ENCODE data around the gene RPL27A.
"Not testable (repeated sequence)": the region's sequence is repeated elsewhere in the genome, so short reads cannot be mapped to it uniquely, and the experiment has no call there.

The RPL27A gene

GRCh38 chr11:8682303-8683114 lies at the start of gene RPL27A, which contains the start of gene TRIM66:
RPL27A (plus strand) TSS chr11:8682792; CDS start chr11:8682814, 22 bp downstream.
TRIM66 (minus strand) TSS chr11:8682665; CDS start chr11:8672274, 10,391 bp downstream.
- peak; percentile 98 for DNase-seq

- DNase-seq, result no peak
These were observed 48.1 kb upstream of the RPL27A start for GRCh38 chr11:8634498-8634897.

- DNase-seq, result no peak
These were observed 46.5 kb upstream of the RPL27A start for GRCh38 chr11:8636127-8636526.

DNA sequence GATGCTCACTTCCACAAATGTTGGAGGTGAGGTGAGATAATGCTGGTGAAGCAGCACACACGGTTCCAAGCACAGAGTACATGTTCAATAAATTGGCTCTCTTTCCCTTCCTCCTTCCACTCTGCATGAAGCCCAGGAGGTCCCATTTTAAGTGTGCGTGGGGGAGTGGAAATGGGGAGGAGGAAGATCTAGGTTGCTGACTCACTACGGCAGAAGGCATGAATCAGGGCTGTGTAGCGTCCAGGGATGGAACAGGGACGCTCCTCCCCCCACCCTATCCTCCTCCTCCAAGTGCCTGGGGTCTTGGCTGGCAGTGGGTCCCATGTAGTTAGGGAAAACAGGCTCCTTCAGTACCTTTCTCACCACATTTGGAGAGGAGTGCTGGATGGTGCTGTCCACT lies 44.3 kb upstream of the RPL27A start:
- DNase-seq, result no peak

DNA sequence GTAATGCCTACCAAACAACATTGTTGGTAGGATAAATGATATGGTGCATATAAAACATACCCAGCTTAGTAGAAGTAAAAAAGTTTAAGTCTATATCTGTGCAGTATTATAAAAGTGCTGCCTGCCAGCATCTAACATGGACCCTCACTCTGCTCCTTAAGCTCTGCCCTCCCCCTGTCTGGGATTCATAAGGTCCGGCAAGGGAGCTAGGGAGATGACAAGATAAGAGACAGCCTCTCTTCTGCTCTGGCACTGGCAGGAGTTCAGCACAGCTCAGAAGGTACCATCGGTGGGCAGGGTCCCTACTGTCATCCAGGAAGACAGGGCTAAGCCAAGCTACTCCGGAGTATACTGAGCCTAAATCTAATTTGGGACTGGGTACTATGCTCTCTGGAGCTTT lies 42.9 kb upstream of the RPL27A start:
- no peak for DNase-seq

DNA sequence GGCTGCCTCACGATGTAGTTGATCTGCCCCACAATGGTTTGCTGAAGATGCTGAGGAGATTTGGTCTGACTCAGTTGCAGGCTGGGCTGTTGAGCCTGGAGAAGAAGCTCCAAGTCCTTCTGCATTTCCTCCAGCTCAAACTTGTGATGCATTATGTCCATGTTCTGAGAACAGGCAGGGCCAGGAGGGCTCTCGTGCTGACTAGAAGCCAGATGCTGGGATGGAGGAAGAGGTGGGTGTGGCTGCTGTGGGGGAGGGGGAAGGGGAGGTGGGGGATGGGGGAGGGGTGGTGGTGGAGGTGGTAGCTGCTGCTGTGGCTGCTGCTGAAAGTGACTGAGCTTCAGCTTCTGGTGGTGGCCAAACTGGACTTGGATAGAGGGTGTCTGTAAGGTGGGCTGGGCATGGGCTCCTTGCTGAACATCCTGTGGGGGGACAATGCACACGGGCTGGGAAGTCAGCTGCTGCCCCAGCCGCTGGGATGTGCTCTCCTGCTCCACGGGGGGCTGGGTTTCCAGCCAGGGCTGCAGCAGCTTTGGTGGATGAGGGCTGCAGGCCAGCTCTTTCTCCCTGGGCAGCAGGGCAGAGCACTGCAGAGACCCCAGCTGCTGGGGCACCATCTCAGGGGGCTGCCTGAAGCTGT lies 42.2 kb upstream of the RPL27A start:
- DNase-seq, result no peak

- DNase-seq, result no peak
These were observed 41.3 kb upstream of the RPL27A start for GRCh38 chr11:8641332-8641731.

- no peak for DNase-seq
These were observed 40.3 kb upstream of the RPL27A start for GRCh38 chr11:8642196-8642841.

DNA sequence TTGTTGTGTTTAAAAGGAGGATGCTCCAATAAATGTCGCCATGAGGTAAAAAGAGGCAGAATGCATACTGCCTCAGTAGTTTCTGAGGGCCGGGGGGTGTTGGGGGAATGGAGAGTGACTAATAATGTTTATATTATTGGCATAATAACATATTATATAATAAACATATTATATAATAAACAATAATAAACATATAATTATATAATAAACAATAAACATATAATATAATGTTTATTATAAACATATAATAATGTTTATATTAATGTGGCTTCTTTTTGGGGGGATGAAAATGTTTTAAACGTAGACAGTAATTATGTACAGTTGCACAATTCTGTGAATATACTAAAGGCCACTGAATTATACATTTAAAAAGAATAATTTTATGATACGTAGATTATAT lies 35.7 kb upstream of the RPL27A start:
- DNase-seq, result no peak

DNA sequence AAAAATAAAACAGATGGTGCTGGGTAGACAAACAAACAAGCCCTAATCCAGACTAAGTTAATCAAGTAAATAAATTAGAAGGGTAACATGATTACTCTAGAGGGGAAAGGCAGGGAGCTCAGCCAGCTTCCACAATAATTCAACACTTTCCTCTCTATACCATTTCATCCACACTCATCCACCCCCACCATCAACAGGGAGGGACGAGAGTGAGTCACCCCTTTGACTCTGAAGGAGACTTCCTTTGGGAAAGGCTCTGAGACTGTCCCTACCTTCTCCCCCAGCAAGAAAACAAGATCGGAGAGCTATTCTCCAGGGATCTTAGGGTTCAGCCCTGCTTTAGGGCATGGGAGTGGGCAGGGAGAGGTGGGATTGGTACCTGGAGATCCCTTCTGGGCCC lies 33.2 kb upstream of the RPL27A start:
- no peak for DNase-seq

DNA sequence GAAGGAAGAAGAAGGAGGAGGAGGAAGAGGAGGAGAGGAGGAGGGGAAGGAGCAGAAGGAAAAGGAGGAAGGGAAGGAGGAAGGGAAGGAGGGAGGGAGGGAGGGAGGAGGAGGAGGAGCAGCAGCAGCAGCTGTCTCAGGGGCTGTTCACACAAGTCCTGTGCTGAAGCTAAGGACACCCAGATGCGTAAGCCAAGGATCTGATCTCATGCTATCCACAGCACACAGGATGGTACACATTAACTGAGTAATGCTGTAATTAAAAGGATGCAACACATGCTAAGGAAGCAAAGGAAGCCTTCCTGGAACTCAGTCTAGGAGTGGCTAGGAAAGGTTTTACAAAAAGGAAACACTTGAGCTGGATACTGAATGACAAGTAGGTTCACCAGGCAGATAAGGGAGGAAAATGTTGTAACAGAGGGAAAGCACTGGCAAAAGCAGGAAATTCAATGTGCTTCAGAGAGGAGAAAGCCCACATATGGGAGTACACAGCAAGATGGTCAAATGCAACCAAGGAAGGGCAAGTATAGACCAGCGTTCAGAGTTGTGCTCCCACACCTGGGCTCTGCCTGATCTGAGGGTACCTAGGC lies 32.1 kb upstream of the RPL27A start:
- no peak for DNase-seq

- DNase-seq, result no peak
These were observed 30.5 kb upstream of the RPL27A start for GRCh38 chr11:8652140-8652539.

GRCh38 chr11:8654503-8654902 lies 28.1 kb upstream of the RPL27A start:
- DNase-seq, result no peak

DNA sequence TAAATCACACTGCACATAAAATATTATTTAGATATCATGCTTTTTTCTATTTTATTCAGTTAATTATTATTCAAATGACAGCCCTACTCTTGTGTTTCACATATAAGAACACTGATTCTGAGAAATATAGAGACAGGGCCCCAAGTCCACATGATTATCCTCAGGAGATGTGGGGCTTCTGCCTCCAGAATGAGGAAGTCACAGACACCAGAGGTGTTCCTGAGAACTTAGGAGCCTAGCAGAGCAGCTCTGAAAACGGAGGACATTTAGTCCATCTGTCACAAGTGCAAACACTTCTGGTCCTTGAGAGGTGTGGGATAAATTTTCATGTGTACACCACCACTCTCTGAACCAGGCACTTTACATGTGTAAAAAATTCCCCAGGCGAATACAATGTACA lies 26.3 kb upstream of the RPL27A start:
- DNase-seq, result no peak

DNA sequence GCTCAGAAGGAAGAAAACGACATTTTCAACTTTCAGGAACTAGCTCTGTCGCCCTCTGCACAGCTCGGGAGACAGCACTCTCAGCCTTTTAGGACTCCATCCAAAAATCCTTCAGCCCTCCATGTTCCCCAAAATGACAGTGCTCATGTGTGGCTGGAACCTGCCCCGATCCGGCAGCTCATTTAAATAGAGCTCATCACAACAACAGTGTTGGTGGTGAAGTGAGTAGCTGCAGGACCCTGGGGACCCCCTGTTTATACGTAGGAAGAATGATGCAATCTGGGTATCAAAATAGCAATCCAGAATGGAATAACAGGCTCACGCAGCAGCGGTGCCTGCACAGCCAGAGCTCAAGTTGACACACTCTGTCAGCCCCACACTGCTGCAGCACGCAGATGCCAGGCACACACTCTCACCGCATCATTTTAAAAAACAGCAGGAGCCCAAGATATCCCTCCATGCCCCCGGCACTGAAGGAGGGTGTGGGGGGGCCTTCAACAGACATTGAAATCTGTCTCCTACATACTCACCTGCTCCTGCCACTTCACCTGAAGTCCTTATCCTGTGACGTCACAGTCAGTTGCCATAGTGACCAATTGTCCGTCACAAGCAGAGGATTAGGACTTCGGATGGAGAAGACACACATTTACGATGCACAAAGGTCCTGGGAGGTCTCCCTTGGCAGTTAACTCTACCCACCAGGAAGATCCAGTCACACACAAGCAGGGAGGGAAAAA lies 24.1 kb upstream of the RPL27A start:
- no peak for DNase-seq

GRCh38 chr11:8661001-8661795 lies 21.4 kb upstream of the RPL27A start:
- no peak for DNase-seq

DNA sequence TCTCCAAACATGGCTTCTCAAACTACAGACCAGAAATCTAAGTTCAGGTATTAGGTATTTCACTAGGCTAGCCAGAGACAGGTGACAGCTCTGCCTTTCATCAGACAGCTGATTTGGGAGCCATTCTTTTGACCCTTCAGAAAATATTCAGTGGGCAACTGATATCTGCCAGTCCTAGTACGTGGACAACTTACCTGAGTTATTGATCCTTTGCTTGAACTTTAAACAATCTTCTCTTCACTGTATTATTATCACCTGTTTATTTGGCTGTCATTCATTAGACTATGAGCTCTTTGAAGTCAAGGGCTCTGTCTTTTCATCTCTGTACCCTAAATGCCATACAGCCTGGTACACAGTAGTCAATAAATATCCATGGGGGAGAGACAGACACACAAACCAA lies 17.4 kb upstream of the RPL27A start:
- DNase-seq, result no peak

DNA sequence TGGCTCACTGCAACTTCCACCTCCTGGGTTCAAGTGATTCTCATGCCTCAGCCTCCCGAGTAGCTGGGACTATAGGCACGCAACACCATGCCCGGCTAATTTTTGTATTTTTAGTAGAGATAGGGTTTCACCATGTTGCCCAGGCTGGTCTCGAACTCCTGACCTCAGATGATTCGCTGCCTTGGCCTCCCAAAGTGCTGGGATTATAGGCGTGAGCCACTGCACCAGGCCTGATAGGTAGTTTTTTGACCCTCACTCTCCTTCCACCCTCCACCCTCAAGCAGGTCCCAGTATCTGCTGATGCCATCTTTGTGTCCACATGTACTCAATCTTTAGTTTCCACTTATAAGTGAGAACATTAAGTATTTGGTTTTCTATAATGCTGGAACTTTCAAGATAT lies 12.5 kb upstream of the RPL27A start:
- DNase-seq, result not testable (repeated sequence)

- DNase-seq, result no peak
These were observed 11.4 kb upstream of the RPL27A start for GRCh38 chr11:8671193-8671612.

DNA sequence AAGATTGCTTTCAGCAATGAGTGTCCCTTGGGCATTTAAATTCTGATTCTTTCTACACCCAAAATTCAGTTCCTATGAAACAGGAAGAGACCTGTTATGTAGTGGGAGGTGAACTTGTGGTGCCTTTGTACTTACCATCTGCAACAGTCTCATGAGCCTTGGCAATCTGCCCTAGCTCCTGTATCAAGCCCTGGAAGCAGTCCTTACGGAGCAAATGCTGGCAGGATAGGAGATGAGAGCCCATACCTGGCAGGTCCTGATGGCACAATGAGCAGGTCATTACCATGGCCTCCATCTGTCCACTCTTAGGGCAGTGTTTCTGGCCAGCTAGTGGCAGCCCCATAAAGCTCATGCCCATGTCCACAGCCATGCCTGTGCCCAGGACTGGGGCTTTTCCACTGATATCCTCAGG lies 10.9 kb upstream of the RPL27A start:
- DNase-seq, result no peak

GRCh38 chr11:8672346-8672745 lies 10.2 kb upstream of the RPL27A start:
- no peak for DNase-seq

DNA sequence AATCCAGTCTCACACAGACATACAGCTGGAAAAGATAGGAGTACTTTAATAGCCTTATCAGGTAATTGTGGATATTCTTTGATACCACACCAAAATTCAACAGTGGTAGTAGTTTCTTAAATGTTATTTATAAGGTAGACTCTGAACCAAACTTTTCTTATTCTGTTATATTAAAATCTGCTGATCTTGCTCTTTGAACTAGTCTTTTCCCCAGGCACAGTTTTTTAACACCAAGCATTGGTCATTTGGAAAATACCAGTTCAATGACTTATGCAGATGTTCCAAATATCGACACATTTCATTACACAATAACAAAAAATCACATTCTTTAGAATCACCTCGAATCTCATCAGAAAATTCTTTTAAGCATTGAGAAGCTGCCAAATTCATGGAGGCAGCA lies 7.7 kb upstream of the RPL27A start:
- DNase-seq, result no peak

Data from CD4-positive, alpha-beta T cell treated with Interleukin-21 for 1 hour (primary cell).